Hematopoietic multipotent progenitor cell treated with erythropoietin and hydrocortisone succinate and interleukin-3 and kit ligand, for 8 days (in vitro differentiated cells): Measurements from ENCODE around the gene GPALPP1.
"Not testable (repeated sequence)": the region's sequence is repeated elsewhere in the genome, so short reads cannot be mapped to it uniquely, and the experiment has no call there.

Experiments
- DNase-seq: peaks from one replicate; pipeline ENCODE4 v3.0.0-alpha.2; 2015

The GPALPP1 gene

DNA sequence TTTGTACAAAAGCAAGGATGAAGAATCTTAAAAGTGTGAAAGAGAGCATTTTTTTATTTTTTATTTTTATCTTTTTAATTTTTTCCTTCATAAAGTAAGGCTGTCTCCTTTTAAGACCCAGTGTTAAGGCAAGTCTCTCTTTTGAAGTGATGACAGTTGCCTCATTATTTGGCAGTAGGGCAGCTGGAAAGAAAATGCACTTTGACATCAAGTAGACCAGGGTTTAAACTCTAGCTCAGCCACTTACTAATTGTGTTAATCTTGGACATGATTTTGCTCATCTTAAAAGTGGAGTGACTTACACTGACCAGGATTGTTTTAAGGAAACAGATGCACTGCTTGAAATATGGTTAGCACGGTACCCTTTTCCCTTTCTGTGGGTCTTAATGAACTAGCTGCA is 18.5 kb downstream of the GPALPP1 start:
- DNase-seq = no peak

DNA sequence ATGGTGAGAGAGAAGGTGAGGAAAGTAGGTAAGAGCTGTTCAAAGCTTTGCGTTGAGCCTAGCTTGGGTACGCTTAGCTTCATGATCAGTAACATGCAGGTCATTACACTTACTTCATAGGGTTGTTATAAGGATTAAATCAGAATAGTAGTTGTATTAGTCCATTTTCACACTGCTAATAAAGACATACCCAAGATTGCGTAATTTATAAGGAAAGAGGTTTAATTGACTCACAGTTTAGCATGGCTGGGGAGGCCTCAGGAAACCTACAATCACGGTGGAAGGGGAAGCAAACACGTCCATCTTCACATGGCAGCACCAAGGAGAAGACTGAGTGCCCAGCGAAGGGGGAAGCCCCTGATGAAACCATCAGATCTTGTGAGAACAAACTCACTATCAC is 21.9 kb downstream of the GPALPP1 start:
- no peak for DNase-seq

DNA sequence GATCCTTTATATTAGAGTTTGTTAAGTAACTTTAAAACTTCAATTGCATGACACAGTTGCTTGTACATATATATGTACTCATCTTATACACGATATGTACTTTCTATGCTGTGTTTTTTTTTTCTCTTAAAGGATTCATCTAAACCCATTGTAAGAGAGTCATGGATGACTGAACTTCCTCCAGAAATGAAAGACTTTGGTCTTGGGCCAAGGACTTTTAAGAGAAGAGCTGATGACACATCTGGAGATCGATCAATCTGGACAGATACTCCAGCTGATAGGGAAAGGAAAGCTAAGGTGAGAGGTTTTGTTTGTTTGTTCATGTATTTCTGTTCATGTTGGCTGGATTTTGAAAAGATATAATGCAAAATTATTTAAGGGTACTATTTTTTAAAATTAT is 26.0 kb downstream of the GPALPP1 start:
- no peak for DNase-seq

DNA sequence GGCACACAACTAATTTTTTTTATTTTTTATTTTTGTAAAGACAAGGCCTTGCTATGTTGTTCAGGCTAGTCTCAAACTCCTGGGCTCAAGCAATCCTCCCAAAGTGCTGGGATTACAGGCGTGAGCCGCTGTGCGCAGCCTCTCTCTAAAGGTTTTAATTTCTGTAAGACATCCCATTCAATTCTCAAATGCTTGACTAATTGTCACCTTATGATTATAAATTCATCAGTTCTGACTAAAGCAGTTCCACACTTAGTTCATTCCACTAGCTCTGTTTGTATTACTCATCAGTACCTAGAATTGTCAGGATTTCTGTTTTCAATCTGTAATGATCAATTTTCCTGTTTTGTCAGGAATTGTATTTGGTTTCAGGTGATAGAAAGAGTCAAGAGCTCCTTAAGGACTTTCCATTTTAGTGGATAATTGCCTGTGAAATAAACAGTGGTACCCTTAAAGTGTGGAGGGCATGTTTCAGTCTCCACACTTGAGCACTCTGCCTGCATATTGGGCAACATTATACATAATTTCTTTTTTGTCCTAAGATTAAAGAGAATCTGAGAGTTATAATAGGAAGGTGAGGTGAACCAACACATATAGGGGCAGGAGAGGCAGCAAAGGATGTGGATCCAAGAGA is 27.6 kb downstream of the GPALPP1 start:
- DNase-seq = no peak

DNA sequence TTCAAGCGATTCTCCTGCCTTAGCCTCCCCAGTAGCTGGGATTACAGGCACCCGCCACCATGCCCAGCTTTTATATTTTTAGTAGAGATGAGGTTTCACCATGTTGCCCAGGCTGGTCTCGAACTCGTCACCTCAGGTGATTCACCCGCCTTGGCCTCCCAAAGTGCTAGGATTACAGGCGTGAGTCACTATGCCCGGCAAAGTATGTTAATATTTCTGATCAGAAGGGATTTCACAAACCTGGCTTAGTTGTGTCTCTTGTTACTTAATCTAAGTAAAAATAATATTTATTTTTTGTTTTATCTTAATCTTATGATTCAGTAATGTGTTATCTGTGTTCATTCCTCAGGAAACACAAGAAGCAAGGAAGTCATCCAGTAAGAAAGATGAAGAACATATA is 30.6 kb downstream of the GPALPP1 start:
- DNase-seq = not testable (repeated sequence)

DNA sequence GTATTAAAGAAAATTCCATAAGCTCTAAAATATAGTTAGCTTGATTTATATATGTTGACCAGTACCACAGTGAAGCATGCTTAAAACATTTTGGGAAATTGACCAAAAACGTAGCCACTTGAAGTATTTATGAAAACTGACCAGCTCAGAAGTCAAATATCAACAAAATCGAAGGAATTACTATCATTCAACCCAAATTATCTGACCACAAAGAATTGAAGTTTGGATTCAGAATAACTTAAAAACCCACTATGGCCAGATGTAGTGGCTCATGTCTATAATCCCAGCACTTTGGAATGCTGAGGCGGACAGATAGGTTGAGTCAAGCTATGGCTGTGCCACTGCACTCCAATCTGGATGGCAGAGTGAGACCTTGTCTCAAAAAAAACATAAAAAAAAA is 31.9 kb downstream of the GPALPP1 start:
- DNase-seq = no peak

DNA sequence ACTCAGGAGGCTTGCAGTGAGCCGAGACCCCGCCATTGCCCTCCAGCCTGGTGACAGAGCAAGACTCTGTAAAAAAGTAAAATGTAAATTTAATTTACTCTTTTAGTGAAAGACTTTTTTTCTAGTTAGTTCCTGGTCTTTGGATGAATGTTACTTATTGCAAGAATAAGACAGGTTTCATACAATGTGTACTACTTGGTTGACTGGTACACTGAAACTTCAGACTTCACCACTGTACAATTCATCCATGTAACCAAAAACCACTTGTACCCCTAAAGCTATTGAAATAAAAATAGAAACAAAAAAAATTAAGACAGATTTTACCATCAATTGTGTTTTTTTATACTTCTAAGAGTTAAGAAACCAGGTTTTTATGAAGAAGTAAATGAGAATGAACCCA is 35.5 kb downstream of the GPALPP1 start:
- no peak for DNase-seq

DNA sequence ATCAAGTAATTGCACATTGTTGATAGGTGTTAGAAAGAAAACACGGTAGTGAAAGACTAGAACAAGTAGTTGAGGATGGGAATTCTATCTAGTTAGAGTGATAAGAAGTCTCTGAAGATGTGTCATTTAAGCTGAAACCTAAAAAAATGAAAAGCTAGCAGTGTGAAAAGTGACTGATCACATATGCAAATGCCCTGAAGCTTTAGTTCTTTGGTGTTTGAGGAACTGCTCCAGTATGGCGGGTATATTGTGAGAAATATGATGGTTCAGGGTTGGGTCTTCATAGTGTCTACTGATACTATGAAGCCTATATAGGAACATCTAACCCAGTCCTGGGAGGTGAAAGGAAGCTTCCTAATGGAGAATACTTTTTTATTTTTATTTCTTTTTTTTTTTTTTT is 45.0 kb downstream of the GPALPP1 start:
- DNase-seq = no peak

DNA sequence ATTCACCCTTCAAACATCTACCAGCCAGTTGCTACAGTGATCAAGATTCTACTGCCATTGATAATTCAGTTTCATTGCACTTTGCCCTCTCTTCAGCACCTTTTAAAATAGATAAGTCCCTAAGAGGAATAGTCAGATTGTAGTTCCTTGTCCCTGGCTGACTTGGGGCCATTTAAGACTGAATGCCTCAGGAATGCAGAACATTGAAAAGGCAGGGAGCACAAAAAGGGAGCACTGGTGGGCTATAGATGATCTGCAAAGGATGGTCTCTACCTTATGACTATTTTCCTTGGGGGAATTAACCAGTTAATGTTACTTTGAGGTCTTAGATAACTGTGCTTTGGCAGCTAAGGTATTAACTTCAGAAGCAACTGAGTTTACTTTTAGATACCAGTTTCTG is 46.9 kb downstream of the GPALPP1 start:
- DNase-seq = no peak

DNA sequence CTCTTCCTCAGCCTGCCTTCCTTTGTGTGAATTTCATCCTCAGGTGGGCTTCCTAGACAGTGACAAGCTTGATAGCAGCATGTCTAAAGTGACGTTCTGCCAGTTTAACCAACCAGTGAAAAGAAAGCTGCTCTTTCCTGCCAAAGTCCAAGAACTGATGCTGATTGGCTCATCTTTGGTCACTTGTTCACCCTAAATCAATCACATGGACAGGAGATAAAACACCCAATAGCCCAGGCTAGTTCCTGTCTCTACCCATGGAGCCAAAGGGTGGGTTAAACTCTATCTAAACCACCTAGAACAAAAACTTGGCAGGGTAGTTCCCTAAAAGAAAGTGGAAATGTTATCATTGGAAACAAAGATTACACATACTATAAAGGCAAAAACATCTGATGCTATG is 50.8 kb downstream of the GPALPP1 start:
- DNase-seq = no peak

DNA sequence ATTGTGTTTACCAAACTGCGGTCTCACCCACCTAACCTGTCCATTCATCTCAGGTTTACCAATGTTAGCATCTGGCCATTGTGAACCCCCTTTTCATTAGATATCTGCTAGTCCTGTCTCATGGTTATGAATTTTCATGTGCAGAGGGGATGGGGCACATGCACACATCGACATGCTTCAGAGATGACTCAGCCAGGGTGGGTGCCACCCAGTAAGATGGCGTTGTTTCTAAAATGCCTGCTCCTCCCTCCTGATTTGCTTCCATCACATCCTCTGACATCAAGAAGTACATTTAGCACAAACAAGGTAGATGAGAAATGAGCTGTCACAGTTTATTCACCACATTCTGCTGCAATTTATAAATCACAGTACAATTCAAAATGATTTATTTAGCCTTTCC is 51.3 kb downstream of the GPALPP1 start:
- DNase-seq = no peak

DNA sequence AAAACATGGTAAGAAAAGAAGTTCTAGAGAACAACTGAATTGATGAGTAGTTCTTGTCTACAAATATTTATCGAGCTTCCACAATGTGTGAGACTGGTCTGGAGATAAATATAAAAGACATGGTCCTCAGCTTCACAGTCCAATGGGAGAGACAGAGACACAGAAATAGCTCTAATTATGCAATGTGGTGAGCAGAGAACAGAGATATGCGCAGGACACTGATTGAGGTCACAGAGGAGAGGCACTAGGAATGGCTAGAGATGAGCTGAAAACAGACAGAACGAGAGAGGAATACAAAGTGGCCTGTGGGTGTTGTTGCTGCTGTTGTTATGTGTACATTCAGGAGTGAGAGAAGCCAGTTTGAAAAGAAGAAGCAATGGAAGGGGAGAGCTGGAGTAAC is 53.2 kb downstream of the GPALPP1 start:
- DNase-seq = no peak

DNA sequence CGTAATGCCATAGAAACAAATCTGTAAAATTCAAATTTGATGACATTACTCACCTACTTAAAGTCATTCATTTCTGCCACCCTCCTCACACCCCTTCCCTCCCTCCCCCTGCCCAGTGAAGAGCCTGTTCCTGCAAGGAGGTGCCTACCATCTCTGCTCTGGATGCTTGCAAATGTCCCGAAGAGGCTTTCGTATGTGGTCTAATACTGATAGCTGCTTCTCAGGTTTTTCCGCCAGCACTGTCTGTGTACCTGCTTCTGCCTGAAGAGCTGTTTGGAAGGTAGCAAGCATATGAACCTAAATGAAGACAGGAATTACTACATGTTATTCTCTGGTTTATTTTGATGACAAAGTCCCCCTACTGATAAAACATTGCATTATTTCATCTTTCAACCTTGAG is 57.1 kb downstream of the GPALPP1 start:
- no peak for DNase-seq

DNA sequence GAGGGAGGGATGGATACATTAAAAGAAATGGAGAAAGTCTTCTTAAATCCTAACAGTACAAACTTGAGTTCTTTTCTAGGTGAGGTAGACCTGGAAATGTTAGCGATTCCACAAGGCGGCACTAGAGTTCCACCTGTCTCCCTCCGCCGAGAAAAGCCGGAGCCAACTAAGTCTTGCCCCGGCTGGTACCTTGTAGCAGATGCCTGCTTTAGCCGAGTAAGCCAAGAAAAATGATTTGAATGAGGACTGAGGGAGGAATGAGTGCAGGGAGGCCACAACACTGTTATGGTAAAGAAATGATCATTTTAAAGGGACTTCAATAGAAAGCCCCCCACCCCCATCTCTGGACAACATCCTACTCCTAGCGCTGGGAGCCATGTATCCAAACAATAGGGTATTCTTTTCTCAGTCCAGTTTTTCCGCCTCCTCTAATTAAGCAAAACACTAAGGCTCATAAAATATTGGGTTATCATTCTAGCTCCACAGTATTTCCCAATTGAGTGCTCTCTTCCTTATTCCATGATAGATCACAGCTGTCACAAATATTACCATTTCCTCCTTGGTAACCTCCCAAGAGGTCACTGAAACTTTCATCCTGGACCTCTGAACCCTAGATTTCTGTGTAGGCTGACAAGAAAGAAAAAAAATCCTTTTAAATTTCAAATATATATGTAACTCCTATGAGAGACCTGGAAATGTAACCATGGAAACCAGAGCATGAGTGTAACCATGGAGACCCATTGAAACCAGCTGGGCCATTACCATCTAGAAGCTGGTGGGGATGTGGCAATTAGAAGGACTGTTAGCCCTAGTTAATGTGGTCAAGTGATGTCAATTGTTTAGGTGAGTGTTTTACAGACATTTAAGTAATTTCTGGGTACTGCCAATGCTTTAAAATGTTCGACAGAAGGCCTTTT is 58.3 kb downstream of the GPALPP1 start:
- peak; percentile 85 for DNase-seq

DNA sequence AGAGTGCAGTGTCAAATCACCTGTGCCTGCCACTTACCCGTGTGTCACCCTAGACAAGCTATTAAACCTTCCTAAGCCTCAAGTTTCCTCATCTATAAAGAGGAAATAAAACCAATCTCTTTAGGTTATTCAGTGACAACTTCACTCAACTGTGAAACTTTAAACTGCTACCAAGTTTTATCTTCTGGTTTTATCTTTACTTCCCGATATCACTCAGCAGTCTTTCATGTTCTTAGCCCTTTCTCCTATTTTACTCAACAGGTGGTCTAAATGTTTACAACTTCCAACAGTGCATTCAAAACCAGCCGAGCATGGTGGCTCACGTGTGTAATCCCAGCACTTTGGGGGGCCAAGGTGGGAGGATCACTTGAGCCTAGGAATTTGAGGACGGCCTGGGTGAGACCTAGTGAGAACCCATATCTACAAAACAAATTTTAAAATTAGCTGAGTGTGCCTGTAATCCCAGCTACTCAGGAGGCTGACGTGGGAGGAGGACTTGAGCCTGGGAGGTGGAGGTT is 59.6 kb downstream of the GPALPP1 start:
- DNase-seq = no peak

DNA sequence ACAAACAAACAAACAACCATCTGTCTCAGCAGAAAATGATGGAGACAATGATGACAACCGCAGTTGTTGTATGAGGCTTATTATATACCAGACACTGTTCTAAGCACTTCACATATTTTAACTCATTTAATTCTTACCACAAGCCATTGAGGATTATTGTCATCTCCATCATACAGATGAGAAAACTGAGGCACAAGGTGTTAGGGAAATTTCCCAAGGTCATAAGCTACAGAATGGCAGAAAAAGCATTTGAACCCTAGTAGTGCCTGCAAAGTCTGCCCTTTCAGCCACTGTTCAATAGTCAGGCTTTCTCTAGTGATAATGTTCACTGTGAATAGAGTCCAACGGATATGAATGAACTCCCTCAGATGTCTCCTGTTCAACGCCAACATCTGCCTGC is 60.1 kb downstream of the GPALPP1 start:
- no peak for DNase-seq

DNA sequence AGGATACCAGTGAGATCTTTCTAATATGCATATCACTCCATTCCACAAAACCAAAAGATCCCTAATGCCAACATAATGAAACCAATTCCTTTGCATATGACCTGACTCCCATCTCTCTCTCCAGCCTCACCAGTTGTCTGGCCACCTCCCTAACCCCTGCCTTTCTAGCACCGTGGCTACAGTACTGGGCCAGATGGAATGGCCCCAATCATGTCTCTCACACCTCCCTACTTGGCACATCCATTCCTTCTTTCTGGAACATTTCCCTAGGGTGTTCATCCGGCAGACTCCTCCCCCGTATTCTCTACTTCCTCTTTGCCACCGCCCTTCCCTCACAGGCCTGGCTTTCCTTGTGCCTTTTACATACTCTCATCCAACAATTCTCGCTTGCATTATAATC is 62.0 kb downstream of the GPALPP1 start:
- no peak for DNase-seq

DNA sequence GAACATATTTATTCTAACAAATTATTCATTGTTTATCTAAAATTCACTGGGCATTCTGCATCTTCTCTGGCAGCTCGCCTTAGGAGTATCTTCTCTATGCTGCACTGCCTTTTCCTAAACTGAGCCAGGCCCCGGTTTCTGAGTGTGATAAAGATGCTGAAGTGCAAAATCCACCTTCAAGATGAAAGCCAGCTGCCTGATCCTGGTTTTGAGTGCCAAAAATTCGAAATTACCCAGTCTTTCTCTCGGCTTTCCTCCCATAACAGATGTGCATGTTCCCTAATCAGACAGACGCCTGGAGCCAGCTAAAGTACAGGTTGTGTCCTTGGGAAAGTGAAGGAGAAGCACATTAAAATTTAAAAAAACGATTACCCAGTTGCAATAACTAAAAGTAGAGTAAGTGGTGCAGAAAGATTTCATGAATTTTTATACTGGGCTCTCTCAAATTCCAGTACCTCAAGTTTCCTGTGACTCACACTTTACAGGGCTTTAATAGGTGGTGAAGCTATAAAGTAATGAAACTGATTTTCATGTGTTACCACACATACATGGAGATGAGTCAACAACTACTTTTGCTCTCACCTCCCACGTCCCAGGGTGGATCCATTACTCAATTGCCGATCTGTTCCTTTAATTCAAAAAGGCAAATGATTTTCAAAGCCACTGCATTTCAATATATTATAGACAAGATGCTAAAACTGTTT is 66.0 kb downstream of the GPALPP1 start:
- DNase-seq = no peak

DNA sequence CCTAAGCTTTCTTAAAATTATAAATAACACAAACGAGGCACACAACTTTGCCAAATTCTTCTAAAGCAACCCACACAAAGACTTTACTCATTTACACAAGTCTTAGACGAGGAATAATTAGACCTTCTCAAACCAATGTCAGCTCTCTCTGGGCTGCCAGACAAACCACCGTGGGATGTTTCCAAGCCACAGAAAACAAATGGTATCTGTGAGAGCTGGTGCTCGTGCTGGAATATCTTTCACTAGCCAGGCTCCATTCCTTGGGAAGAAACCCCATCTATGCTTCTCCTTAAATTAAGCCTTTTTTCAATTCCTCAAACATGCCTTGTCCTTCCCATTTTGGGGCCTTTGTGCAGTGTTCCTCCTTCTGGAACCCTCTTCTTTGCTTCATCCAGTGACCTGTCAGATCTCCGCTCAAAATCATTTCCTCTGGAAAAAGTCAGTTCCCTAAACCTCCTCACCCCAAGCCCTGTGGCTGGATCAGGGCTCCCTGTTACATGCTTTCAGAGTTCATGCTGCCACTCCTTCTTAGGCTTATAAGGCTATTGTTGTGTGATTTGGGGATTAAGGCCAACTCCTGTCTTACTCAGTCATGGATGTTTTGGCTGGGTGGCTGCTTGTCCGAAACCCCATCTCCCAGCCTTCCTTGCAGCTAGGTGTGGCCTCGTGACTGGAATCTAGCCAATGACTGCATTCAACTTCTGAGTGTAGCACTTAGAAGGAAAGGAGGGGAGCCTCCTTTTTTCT is 66.7 kb downstream of the GPALPP1 start:
- DNase-seq = peak; percentile 43

DNA sequence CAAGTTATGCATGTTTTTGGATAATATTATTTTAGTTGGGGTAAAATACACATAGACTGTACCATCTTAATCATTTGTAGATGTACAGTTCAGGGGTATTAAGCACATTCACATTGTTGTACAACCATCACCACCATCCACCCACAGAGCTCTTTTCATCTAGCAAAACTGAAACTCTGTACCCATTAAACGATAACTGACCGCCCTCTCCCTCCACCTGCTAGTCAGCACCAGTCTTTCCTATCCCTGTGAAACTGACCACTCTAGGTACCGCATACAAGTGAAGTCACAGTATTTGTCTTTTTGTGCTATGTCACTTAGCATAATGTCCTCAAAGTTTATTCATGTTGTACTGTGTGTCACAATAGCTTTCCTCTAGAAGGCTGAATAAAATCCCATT is 70.7 kb downstream of the GPALPP1 start:
- DNase-seq = no peak

DNA sequence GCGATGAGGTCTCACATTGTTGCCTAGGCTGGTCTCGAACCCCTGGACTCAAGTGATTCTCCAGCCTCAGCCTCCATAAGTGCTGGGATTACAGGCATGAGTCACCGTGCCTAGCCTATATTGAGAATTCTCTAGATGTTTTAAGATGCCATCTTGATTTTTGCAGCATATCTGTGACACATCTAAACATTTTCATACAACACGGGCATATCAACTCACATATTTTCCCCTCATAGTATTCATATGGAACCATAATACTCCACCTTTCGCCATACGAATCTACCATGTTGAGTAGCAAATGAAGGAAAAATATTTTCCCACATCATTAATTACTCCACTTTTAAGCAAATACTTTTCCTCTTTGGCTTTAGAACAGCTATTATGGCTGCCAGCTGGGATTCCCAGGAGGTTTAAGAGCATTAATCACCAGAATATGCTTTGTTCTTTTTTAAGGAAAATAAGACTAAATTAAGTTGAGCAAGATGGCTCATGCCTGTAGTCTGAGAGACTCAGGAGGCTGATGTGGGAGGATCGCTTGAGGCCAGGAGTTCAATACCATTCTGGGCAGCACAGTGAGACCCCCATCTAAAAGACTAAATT is 74.0 kb downstream of the GPALPP1 start:
- DNase-seq = no peak

DNA sequence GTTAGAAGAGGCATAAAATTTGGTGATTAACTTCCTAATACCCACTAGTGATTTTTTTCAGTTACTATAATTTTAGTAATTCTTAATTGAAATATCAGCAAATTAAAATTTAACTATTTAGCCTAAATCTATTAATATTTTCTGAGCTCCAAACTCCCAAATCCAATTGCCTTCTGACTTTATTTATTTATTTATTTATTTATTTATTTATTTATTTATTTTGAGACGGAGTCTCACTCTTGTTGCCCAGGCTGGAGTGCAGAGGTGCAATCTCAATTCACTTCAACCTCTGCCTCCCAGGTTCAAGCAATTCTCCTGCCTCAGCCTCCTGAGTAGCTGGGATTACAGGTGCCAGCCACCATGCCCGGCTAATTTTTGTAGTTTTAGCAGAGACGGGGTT is 74.6 kb downstream of the GPALPP1 start:
- not testable (repeated sequence) for DNase-seq

DNA sequence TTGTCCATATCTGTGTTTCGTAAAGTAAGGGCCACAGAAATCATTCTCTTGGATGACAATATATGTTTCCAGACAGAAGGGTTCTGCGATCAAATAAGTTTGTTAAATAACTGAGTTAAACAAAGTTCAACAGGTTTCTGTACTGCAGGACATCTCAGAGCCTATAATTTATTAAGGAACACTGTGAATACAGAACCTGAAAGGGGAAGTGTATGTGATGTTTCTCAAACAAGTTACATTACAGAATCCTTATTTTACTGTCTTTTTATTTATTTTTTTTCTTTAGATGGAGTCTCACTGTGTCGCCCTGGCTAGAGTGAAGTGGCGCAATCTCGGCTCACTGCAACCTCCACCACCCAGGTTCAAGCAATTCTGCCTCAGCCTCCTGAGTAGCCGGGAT is 75.6 kb downstream of the GPALPP1 start:
- DNase-seq = no peak
